HG03108 (cell line): ENCODE measurements around the gene DRC3.

Experiments used
- ATAC-seq: cut with Tn5 transposase; IDR thresholded peaks from one replicate; pipeline ENCODE4 v1.9.1; 2021; ENCODE audit warnings: moderate library complexity; ENCODE audit not compliant: unreplicated experiment

Gene DRC3

GRCh38 chr17:18042983-18043382, 70.3 kb downstream of the DRC3 start:
- ATAC-seq: no peak

GRCh38 chr17:18043491-18043890, 70.8 kb downstream of the DRC3 start:
- ATAC-seq: no peak

GRCh38 chr17:18044609-18045008, 71.9 kb downstream of the DRC3 start:
- no peak for ATAC-seq

GRCh38 chr17:18045691-18046350, 73.2 kb downstream of the DRC3 start:
- ATAC-seq: no peak

GRCh38 chr17:18055597-18055996, 82.9 kb downstream of the DRC3 start:
- ATAC-seq: no peak

- no peak for ATAC-seq
These were observed 83.6 kb downstream of the DRC3 start for GRCh38 chr17:18056214-18056613.

- no peak for ATAC-seq
These were observed 86.6 kb downstream of the DRC3 start for GRCh38 chr17:18059283-18059682.

GRCh38 chr17:18064053-18064452, 91.4 kb downstream of the DRC3 start:
- ATAC-seq: no peak

- ATAC-seq: no peak
These were observed 92.9 kb downstream of the DRC3 start for GRCh38 chr17:18065546-18065945.
